HUDEP-2 (cell line): ENCODE data around the gene GAB4.
"Not testable (repeated sequence)": the region's sequence is repeated elsewhere in the genome, so short reads cannot be mapped to it uniquely, and the experiment has no call there.

Source experiments
- DNase-seq, 76 experiments: peaks; one replicate each; lab custom pipeline; 2025; ENCODE audit not compliant: unreplicated experiment in 76 of 76; lab: John Stamatoyannopoulos, UW

GAB4 gene

GRCh38 chr22:16960220-16960883, 47.7 kb downstream of the GAB4 start:
- no peak for DNase-seq

GRCh38 chr22:16959345-16959930, 48.6 kb downstream of the GAB4 start:
- DNase-seq = no peak

- no peak for DNase-seq
Observed at GRCh38 chr22:16958475-16958874, 49.5 kb downstream of the GAB4 start.

GRCh38 chr22:16957781-16958180, 50.2 kb downstream of the GAB4 start:
- DNase-seq = no peak

- DNase-seq = no peak
Observed at GRCh38 chr22:16956290-16956689, 51.7 kb downstream of the GAB4 start.

- DNase-seq = peak in 8 of 76 experiments; percentile 0 to 20 (median 3)
Observed at GRCh38 chr22:16955678-16956210, 52.3 kb downstream of the GAB4 start.

GRCh38 chr22:16955081-16955480, 52.9 kb downstream of the GAB4 start:
- no peak for DNase-seq

- no peak for DNase-seq
Observed at GRCh38 chr22:16954060-16954403, 54.0 kb downstream of the GAB4 start.

- DNase-seq = no peak
Observed at GRCh38 chr22:16953206-16954059, 54.6 kb downstream of the GAB4 start.

- DNase-seq = no peak
Observed at GRCh38 chr22:16949561-16949960, 58.5 kb downstream of the GAB4 start.

- DNase-seq = no peak
Observed at GRCh38 chr22:16937811-16938210, 70.2 kb downstream of the GAB4 start.

- DNase-seq = not testable (repeated sequence)
Observed at GRCh38 chr22:16937209-16937608, 70.8 kb downstream of the GAB4 start.

GRCh38 chr22:16936625-16937024, 71.4 kb downstream of the GAB4 start:
- no peak for DNase-seq

- DNase-seq = no peak
Observed at GRCh38 chr22:16935209-16935608, 72.8 kb downstream of the GAB4 start.

- no peak for DNase-seq
Observed at GRCh38 chr22:16933291-16934282, 74.4 kb downstream of the GAB4 start.

- DNase-seq = no peak
Observed at GRCh38 chr22:16932577-16932976, 75.4 kb downstream of the GAB4 start.

- no peak for DNase-seq
Observed at GRCh38 chr22:16925407-16925966, 82.5 kb downstream of the GAB4 start.

- no peak for DNase-seq
Observed at GRCh38 chr22:16922706-16923105, 85.3 kb downstream of the GAB4 start.

GRCh38 chr22:16922076-16922475, 85.9 kb downstream of the GAB4 start:
- DNase-seq = no peak
